DND-41 (cell line): ENCODE measurements around the gene ITFG1.

Source experiments
- EZH2 ChIP-seq: IDR thresholded peaks from 3 replicates; pipeline ENCODE4 v1.6.1; 2012; ENCODE audit warnings: borderline replicate concordance, low read depth, mild to moderate bottlenecking, moderate library complexity, low read length, inconsistent platforms; ENCODE audit not compliant: severe bottlenecking
- TF ChIP-seq, protein P1 (sequence below): IDR thresholded peaks from 2 replicates; pipeline ENCODE4 v1.5.1; 2012; ENCODE audit warnings: borderline replicate concordance, low read length, moderate library complexity, mild to moderate bottlenecking; ENCODE audit not compliant: poor library complexity, severe bottlenecking; ENCODE audit errors: extremely low read depth

DNA sequence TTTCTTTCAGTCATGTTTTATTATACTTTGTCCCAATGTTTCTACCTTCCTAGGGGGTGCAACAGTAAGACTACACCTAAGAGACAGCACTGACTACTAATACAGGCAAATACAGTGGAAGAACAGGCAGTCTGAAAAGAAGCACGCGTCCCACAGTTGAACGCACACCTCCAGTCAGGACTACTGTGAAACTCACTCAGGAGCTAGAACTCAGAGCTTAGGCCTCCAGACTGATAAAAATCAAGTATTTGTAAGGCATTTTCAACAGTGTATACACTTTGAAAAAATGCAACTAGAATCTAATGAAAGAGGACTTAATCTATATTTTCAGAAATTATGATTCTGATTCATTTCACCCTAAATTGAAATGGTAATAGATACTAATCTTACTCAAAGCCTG lies 14.4 kb downstream of the ITFG1 start:
- TF ChIP-seq, protein P1, sequence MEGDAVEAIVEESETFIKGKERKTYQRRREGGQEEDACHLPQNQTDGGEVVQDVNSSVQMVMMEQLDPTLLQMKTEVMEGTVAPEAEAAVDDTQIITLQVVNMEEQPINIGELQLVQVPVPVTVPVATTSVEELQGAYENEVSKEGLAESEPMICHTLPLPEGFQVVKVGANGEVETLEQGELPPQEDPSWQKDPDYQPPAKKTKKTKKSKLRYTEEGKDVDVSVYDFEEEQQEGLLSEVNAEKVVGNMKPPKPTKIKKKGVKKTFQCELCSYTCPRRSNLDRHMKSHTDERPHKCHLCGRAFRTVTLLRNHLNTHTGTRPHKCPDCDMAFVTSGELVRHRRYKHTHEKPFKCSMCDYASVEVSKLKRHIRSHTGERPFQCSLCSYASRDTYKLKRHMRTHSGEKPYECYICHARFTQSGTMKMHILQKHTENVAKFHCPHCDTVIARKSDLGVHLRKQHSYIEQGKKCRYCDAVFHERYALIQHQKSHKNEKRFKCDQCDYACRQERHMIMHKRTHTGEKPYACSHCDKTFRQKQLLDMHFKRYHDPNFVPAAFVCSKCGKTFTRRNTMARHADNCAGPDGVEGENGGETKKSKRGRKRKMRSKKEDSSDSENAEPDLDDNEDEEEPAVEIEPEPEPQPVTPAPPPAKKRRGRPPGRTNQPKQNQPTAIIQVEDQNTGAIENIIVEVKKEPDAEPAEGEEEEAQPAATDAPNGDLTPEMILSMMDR = no peak
- TF ChIP-seq EZH2 = no peak
